HepG2 (cell line): ENCODE measurements around the gene TEAD3. TPM values are rescaled to one million over a fixed set of nuclear protein-coding genes. Genes with fewer than 3 reads are reported as not detected.

Experiments used
- AKAP8 ChIP-seq: sonication (generic); formaldehyde crosslinking; IDR thresholded peaks from 2 replicates; pipeline ENCODE4 v1.5.1; 2020; ENCODE audit warnings: mild to moderate bottlenecking, missing genetic modification reagents
- CENPT ChIP-seq: sonication (generic); formaldehyde crosslinking; IDR thresholded peaks from 2 replicates; pipeline ENCODE4 v1.8.0; 2022; ENCODE audit warnings: low read depth, mild to moderate bottlenecking, moderate library complexity, missing genetic modification reagents
- HNRNPLL ChIP-seq: fragments of 200-400 bp; formaldehyde crosslinking; IDR thresholded peaks from 2 replicates; pipeline ENCODE4 v1.6.1; 2017; ENCODE audit warnings: mild to moderate bottlenecking, low read depth, low read length; ENCODE audit not compliant: poor library complexity, severe bottlenecking
- MBD4 ChIP-seq: IDR thresholded peaks from 2 replicates; pipeline ENCODE4 v1.6.1; 2012; ENCODE audit warnings: low read length, inconsistent platforms, borderline replicate concordance
- NR3C1 ChIP-seq: sonication (generic); formaldehyde crosslinking; IDR thresholded peaks from 2 replicates; pipeline ENCODE4 v1.4.0; 2020; ENCODE audit warnings: missing genetic modification reagents
- PRPF4 ChIP-seq: fragments of 200-400 bp; formaldehyde crosslinking; IDR thresholded peaks from 2 replicates; pipeline ENCODE4 v1.6.1; 2016; ENCODE audit warnings: low read length, low read depth; ENCODE audit not compliant: poor library complexity, severe bottlenecking
- SRSF4 ChIP-seq: fragments of 200-400 bp; formaldehyde crosslinking; IDR thresholded peaks from one replicate; pipeline ENCODE4 v1.6.1; 2018; ENCODE audit warnings: mild to moderate bottlenecking, low read depth, low read length, moderate library complexity; ENCODE audit not compliant: poor library complexity, severe bottlenecking
- TOPORS ChIP-seq: sonication (generic); formaldehyde crosslinking; IDR thresholded peaks from 2 replicates; pipeline ENCODE4 v1.8.0; 2023; ENCODE audit warnings: mild to moderate bottlenecking, missing genetic modification reagents
- YEATS4 ChIP-seq: sonication (generic); formaldehyde crosslinking; IDR thresholded peaks from 2 replicates; pipeline ENCODE4 v1.4.0; 2020; ENCODE audit warnings: missing genetic modification reagents, borderline replicate concordance
- ZNF30 ChIP-seq: sonication (generic); formaldehyde crosslinking; IDR thresholded peaks from 2 replicates; pipeline ENCODE4 v1.5.0; 2020; ENCODE audit warnings: mild to moderate bottlenecking, missing genetic modification reagents
- ZNF543 ChIP-seq: sonication (generic); formaldehyde crosslinking; IDR thresholded peaks from 2 replicates; pipeline ENCODE4 v1.4.0; 2020; ENCODE audit warnings: mild to moderate bottlenecking, missing genetic modification reagents
- ZSCAN29 ChIP-seq: sonication (generic); formaldehyde crosslinking; conservative IDR thresholded peaks from 2 replicates; pipeline ENCODE4 v1.4.0; 2020; ENCODE audit warnings: mild to moderate bottlenecking, missing genetic modification reagents
- polyA plus RNA-seq, 8 experiments: library from polyadenylated mRNA; depleted of rRNA in 3 of 8; stranded (reverse) in 7 of 8; unstranded in 1 of 8; fragments of >200 nt; fragmentation: Illumina TruSeq in 4 of 8; extraction: Trizol in 4 of 8; gene quantifications; 2 replicates each; pipeline versions ENCODE4 v1.2.1 to v1.2.3, GENCODE V29; 2011 to 2016; ENCODE audit warnings: low read depth in 4 of 8, missing spikeins in 1 of 8, mixed read lengths in 1 of 8; ENCODE audit not compliant: insufficient read depth in 1 of 8
- total RNA-seq, 5 experiments: library from RNA; depleted of rRNA; stranded (reverse); fragments of >200 nt; fragmentation: Illumina TruSeq; extraction: Trizol; gene quantifications; 2 replicates each; pipeline ENCODE4 v1.2.3, GENCODE V29; 2016; ENCODE audit warnings: low read depth in 1 of 5
- TF ChIP-seq, protein P1 (sequence below): IDR thresholded peaks from 2 replicates; pipeline ENCODE4 v1.6.1; 2012; ENCODE audit warnings: low read depth, low read length, improper control_type of control experiment
- TF ChIP-seq, protein P2 (sequence below): sonication (generic); formaldehyde crosslinking; IDR thresholded peaks from 2 replicates; pipeline ENCODE4 v1.4.0; 2020; ENCODE audit warnings: missing genetic modification reagents, borderline replicate concordance
- TF ChIP-seq, protein P3 (sequence below): IDR thresholded peaks from 2 replicates; pipeline ENCODE4 v1.6.1; 2016; ENCODE audit warnings: low read depth, control low read depth
- TF ChIP-seq, protein P4 (sequence below): sonication (generic); formaldehyde crosslinking; IDR thresholded peaks from 2 replicates; pipeline ENCODE4 v1.4.0; 2020; ENCODE audit warnings: missing genetic modification reagents, mild to moderate bottlenecking, borderline replicate concordance

The TEAD3 gene
- total and polyA plus RNA-seq, 2 of the 13 experiments (the other 11 are each of a cell fraction or from before 2014, with no cell fraction given), result 15.1 to 16.5 TPM

DNA sequence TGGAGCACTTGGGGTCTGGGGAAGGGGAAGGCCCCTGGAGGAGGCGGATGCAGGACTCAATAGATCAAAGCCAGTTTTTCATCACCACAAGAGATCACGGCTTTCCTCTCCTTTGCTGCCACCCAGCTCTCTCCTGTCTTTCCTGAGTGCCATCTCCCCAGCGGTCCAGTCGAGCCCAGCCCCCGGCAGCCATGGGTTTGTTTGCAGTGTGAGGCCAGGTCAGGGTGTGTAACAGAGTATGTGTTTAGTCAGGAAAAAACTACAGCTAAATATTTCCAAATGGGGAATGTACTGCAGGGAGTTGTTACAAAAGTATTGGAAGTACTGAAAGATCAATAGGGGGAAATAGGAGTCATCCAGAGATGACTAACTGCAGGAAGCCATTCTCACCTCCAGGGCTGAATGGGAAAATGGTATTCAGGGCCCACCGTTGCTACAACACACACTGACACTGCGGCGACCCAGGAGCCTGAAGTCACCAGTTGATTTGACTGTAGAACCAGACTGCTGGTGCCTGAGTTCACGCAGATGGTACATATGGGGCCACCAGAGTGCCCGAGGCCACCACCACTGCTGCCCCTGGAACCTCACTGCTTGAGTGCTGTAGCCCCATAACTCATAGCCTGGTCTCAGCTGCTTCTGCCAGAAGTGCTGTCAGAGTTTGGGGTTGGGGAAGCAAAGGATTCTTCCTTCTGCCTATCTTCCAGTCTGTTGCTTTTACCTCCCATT lies 68.3 kb downstream of the TEAD3 start (continued):
- TF ChIP-seq, protein P1, sequence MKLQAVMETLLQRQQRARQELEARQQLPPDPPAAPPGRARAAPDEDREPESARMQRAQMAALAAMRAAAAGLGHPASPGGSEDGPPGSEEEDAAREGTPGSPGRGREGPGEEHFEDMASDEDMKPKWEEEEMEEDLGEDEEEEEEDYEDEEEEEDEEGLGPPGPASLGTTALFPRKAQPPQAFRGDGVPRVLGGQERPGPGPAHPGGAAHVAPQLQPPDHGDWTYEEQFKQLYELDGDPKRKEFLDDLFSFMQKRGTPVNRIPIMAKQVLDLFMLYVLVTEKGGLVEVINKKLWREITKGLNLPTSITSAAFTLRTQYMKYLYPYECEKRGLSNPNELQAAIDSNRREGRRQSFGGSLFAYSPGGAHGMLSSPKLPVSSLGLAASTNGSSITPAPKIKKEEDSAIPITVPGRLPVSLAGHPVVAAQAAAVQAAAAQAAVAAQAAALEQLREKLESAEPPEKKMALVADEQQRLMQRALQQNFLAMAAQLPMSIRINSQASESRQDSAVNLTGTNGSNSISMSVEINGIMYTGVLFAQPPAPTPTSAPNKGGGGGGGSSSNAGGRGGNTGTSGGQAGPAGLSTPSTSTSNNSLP, result peak; percentile 88
- TF ChIP-seq, protein P2, sequence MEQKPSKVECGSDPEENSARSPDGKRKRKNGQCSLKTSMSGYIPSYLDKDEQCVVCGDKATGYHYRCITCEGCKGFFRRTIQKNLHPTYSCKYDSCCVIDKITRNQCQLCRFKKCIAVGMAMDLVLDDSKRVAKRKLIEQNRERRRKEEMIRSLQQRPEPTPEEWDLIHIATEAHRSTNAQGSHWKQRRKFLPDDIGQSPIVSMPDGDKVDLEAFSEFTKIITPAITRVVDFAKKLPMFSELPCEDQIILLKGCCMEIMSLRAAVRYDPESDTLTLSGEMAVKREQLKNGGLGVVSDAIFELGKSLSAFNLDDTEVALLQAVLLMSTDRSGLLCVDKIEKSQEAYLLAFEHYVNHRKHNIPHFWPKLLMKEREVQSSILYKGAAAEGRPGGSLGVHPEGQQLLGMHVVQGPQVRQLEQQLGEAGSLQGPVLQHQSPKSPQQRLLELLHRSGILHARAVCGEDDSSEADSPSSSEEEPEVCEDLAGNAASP (CRISPR knock-in tag), result peak; percentile 77; the same call in 1 of the 2 replicates
- TF ChIP-seq, protein P3, sequence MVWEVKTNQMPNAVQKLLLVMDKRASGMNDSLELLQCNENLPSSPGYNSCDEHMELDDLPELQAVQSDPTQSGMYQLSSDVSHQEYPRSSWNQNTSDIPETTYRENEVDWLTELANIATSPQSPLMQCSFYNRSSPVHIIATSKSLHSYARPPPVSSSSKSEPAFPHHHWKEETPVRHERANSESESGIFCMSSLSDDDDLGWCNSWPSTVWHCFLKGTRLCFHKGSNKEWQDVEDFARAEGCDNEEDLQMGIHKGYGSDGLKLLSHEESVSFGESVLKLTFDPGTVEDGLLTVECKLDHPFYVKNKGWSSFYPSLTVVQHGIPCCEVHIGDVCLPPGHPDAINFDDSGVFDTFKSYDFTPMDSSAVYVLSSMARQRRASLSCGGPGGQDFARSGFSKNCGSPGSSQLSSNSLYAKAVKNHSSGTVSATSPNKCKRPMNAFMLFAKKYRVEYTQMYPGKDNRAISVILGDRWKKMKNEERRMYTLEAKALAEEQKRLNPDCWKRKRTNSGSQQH (CRISPR knock-in tag), result peak; percentile 83; the same call in 1 of the 2 replicates
- TF ChIP-seq ZSCAN29 (peak; percentile 54; the same call in 1 of the 2 replicates), SRSF4 (no peak), ZNF30 (0 out of 2 replicates have a peak, but pooled peaks have one; percentile 36), PRPF4 (no peak), YEATS4 (CRISPR knock-in tag) (0 out of 2 replicates have a peak, but pooled peaks have one; percentile 5), TOPORS (CRISPR knock-in tag) (0 out of 2 replicates have a peak, but pooled peaks have one; percentile 18), HNRNPLL (no peak), NR3C1 (no peak), ZNF543 (CRISPR knock-in tag) (0 out of 2 replicates have a peak, but pooled peaks have one; percentile 48), MBD4 (no peak), AKAP8 (CRISPR knock-in tag) (0 out of 2 replicates have a peak, but pooled peaks have one; percentile 16), CENPT (no peak)
- TF ChIP-seq, protein P4, sequence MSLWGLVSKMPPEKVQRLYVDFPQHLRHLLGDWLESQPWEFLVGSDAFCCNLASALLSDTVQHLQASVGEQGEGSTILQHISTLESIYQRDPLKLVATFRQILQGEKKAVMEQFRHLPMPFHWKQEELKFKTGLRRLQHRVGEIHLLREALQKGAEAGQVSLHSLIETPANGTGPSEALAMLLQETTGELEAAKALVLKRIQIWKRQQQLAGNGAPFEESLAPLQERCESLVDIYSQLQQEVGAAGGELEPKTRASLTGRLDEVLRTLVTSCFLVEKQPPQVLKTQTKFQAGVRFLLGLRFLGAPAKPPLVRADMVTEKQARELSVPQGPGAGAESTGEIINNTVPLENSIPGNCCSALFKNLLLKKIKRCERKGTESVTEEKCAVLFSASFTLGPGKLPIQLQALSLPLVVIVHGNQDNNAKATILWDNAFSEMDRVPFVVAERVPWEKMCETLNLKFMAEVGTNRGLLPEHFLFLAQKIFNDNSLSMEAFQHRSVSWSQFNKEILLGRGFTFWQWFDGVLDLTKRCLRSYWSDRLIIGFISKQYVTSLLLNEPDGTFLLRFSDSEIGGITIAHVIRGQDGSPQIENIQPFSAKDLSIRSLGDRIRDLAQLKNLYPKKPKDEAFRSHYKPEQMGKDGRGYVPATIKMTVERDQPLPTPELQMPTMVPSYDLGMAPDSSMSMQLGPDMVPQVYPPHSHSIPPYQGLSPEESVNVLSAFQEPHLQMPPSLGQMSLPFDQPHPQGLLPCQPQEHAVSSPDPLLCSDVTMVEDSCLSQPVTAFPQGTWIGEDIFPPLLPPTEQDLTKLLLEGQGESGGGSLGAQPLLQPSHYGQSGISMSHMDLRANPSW (CRISPR knock-in tag), result no peak
